H1 (cell line): ENCODE data around the gene MID1. TPM values are rescaled to one million over a fixed set of nuclear protein-coding genes. Genes with fewer than 3 reads are reported as not detected.

Source experiments
- CTCF ChIA-PET: fragments of 300-600 bp; sonication (Branson Sonifier 250); formaldehyde crosslinking; loops from one replicate; lab custom pipeline; 2021; ENCODE audit not compliant: partially characterized antibody; lab: Charles Lee
- POLR2A ChIA-PET: fragments of 300-600 bp; sonication (Branson Sonifier 250); formaldehyde crosslinking; loops from one replicate; lab custom pipeline; 2021; ENCODE audit warnings: inconsistent platforms; ENCODE audit not compliant: partially characterized antibody; lab: Charles Lee
- DNase-seq, 2 experiments: peaks; one replicate each; pipeline versions ENCODE4 v3.0.0 to v3.0.0-alpha.2; 2010 to 2022; ENCODE audit warnings: low spot score in 2 of 2, low read depth in 1 of 2, mixed read lengths in 1 of 2
- FAIRE-seq: peaks from 2 replicates; lab custom pipeline; 2011; peaks lifted over from hg19 to GRCh38; lab: Jason Lieb, UNC
- H2AFZ ChIP-seq: 2 replicates; pipeline ENCODE4 v1.8.1; 2012; ENCODE audit warnings: low read length, inconsistent platforms
- H2AK5ac ChIP-seq: 2 replicates; pipeline ENCODE4 v1.6.1; 2013; ENCODE audit warnings: low read depth, low read length
- H2BK120ac ChIP-seq: replicated peaks from 2 replicates; pipeline ENCODE3; 2013; ENCODE audit warnings: low read depth, low read length, inconsistent platforms
- H2BK12ac ChIP-seq: 2 replicates; pipeline ENCODE4 v1.6.1; 2013; ENCODE audit warnings: low read depth, low read length
- H2BK15ac ChIP-seq: 2 replicates; pipeline ENCODE4 v1.6.1; 2013; ENCODE audit warnings: low read length
- H2BK20ac ChIP-seq: 2 replicates; pipeline ENCODE4 v1.6.1; 2013; ENCODE audit warnings: low read length
- H2BK5ac ChIP-seq: 2 replicates; pipeline ENCODE4 v1.6.1; 2013; ENCODE audit warnings: low read depth, low read length
- H3K14ac ChIP-seq: 2 replicates; pipeline ENCODE4 v1.6.1; 2013; ENCODE audit warnings: inconsistent platforms; ENCODE audit not compliant: insufficient read length
- H3K18ac ChIP-seq: 2 replicates; pipeline ENCODE4 v1.6.1; 2013; ENCODE audit warnings: low read length; ENCODE audit errors: extremely low read depth
- H3K23ac ChIP-seq: 2 replicates; pipeline ENCODE4 v1.6.1; 2013; ENCODE audit warnings: inconsistent platforms; ENCODE audit not compliant: insufficient read length
- H3K23me2 ChIP-seq: 2 replicates; pipeline ENCODE4 v1.6.1; 2013; ENCODE audit warnings: low read depth, low read length
- H3K27ac ChIP-seq: 2 replicates; pipeline ENCODE4 v1.6.1; 2011; ENCODE audit warnings: low read depth, low read length, inconsistent platforms
- H3K27me3 ChIP-seq, 4 experiments: replicated peaks in 1 of 4; 1 replicate in 1 of 4; 2 replicates in 3 of 4; pipeline versions ENCODE4 v1.6.1 to v1.8.1; 2011 to 2013; ENCODE audit warnings: low read length in 3 of 4, mild to moderate bottlenecking in 3 of 4, inconsistent platforms in 2 of 4, mixed read lengths in 2 of 4, moderate library complexity in 1 of 4; ENCODE audit not compliant: control insufficient read depth in 3 of 4, insufficient read depth in 3 of 4; ENCODE audit errors: extremely low read depth in 1 of 4
- H3K36me3 ChIP-seq, 4 experiments: 2 replicates each; pipeline versions ENCODE4 v1.6.1 to v1.8.1; 2011 to 2013; ENCODE audit warnings: mild to moderate bottlenecking in 4 of 4, low read length in 3 of 4, moderate library complexity in 2 of 4, control low read depth in 1 of 4, inconsistent platforms in 1 of 4; ENCODE audit not compliant: insufficient read depth in 4 of 4, control insufficient read depth in 2 of 4
- H3K4ac ChIP-seq: replicated peaks from 2 replicates; pipeline ENCODE3; 2013; ENCODE audit warnings: low read length, low read depth, mixed read lengths, inconsistent platforms; ENCODE audit not compliant: insufficient read length
- H3K4me1 ChIP-seq, 4 experiments: replicated peaks in 1 of 4; 1 replicate in 1 of 4; 2 replicates in 3 of 4; pipeline versions ENCODE4 v1.6.1 to v1.8.1; 2011 to 2013; ENCODE audit warnings: low read length in 3 of 4, inconsistent platforms in 2 of 4, mixed read lengths in 1 of 4; ENCODE audit not compliant: insufficient read depth in 4 of 4, control insufficient read depth in 3 of 4
- H3K4me2 ChIP-seq, 2 experiments: 2 replicates each; pipeline versions ENCODE4 v1.6.1 to v1.8.1; 2011 to 2013; ENCODE audit warnings: low read depth in 2 of 2, low read length in 2 of 2, control low read depth in 1 of 2, inconsistent platforms in 1 of 2, mild to moderate bottlenecking in 1 of 2; ENCODE audit not compliant: insufficient read depth in 1 of 2
- H3K4me3 ChIP-seq, 4 experiments: fragments of 200-600, 300-600 bp in 1 of 4; sonication (generic), shearing (Covaris generic), sonication (Bioruptor Twin) in 1 of 4; 2 replicates each; pipeline versions ENCODE4 v1.5.1 to v1.8.1; 2011 to 2016; ENCODE audit warnings: low read length in 4 of 4, low read depth in 3 of 4, control low read depth in 2 of 4, inconsistent platforms in 2 of 4, mild to moderate bottlenecking in 2 of 4, mixed read lengths in 1 of 4, moderate library complexity in 1 of 4; ENCODE audit not compliant: insufficient read depth in 2 of 4; ENCODE audit errors: extremely low read depth in 1 of 4
- H3K56ac ChIP-seq: replicated peaks from 2 replicates; pipeline ENCODE3; 2013; ENCODE audit warnings: low read depth, mild to moderate bottlenecking, mixed read lengths, low read length, inconsistent platforms; ENCODE audit not compliant: insufficient read length
- H3K79me1 ChIP-seq: 2 replicates; pipeline ENCODE4 v1.6.1; 2013; ENCODE audit warnings: low read depth, low read length, control low read depth
- H3K79me2 ChIP-seq, 2 experiments: 2 replicates each; pipeline versions ENCODE4 v1.6.1 to v1.8.1; 2012 to 2013; ENCODE audit warnings: low read length in 2 of 2, mild to moderate bottlenecking in 2 of 2, inconsistent platforms in 1 of 2; ENCODE audit not compliant: insufficient read depth in 2 of 2, control insufficient read depth in 1 of 2
- H3K9ac ChIP-seq, 4 experiments: replicated peaks in 1 of 4; 1 replicate in 1 of 4; 2 replicates in 3 of 4; pipeline versions ENCODE4 v1.6.1 to v1.8.1; 2011 to 2013; ENCODE audit warnings: low read depth in 3 of 4, low read length in 3 of 4, control low read depth in 2 of 4, mild to moderate bottlenecking in 2 of 4, moderate library complexity in 2 of 4, inconsistent platforms in 1 of 4; ENCODE audit errors: extremely low read depth in 1 of 4
- H3K9me3 ChIP-seq, 2 experiments: 2 replicates each; pipeline versions ENCODE4 v1.6.1 to v1.8.1; 2012 to 2013; ENCODE audit warnings: mild to moderate bottlenecking in 2 of 2, moderate library complexity in 2 of 2, control low read depth in 1 of 2, inconsistent platforms in 1 of 2, low read depth in 1 of 2, low read length in 1 of 2, mixed read lengths in 1 of 2; ENCODE audit not compliant: insufficient read depth in 2 of 2
- H4K20me1 ChIP-seq, 2 experiments: replicated peaks in 1 of 2; 2 replicates each; pipeline versions ENCODE3 to v1.8.1; 2011 to 2013; ENCODE audit warnings: inconsistent platforms in 2 of 2, low read length in 2 of 2, mild to moderate bottlenecking in 1 of 2; ENCODE audit not compliant: insufficient read depth in 2 of 2, control insufficient read depth in 1 of 2
- H4K5ac ChIP-seq: 2 replicates; pipeline ENCODE4 v1.6.1; 2013; ENCODE audit warnings: low read length, low read depth, mixed read lengths, inconsistent platforms; ENCODE audit not compliant: insufficient read length
- H4K8ac ChIP-seq: 2 replicates; pipeline ENCODE4 v1.8.0; 2013; ENCODE audit warnings: mild to moderate bottlenecking, moderate library complexity, low read length, inconsistent platforms; ENCODE audit not compliant: insufficient read depth; ENCODE audit errors: extremely low read depth
- H4K91ac ChIP-seq: replicated peaks from 2 replicates; pipeline ENCODE3; 2013; ENCODE audit warnings: low read length, mixed read lengths, inconsistent platforms; ENCODE audit not compliant: insufficient read length
- CHD1 ChIP-seq: IDR thresholded peaks from 2 replicates; pipeline ENCODE4 v1.6.1; 2012; ENCODE audit warnings: low read depth, low read length, improper control_type of control experiment
- GTF2F1 ChIP-seq: IDR thresholded peaks from 2 replicates; pipeline ENCODE4 v1.6.1; 2012; ENCODE audit warnings: low read depth, low read length, improper control_type of control experiment, borderline replicate concordance
- POLR2A ChIP-seq, 2 experiments: IDR thresholded peaks; 1 replicate in 1 of 2; 2 replicates in 1 of 2; pipeline ENCODE4 v1.6.1; 2011; ENCODE audit warnings: low read depth in 2 of 2, low read length in 2 of 2, mild to moderate bottlenecking in 2 of 2; ENCODE audit errors: control extremely low read depth in 1 of 2
- POLR2AphosphoS5 ChIP-seq: IDR thresholded peaks from 2 replicates; pipeline ENCODE4 v1.6.1; 2011; ENCODE audit warnings: low read depth, low read length
- SIX5 ChIP-seq: IDR thresholded peaks from 2 replicates; pipeline ENCODE4 v1.6.1; 2011; ENCODE audit warnings: mild to moderate bottlenecking, low read depth, low read length
- TCF12 ChIP-seq: IDR thresholded peaks from 2 replicates; pipeline ENCODE4 v1.6.1; 2011; ENCODE audit warnings: low read depth, mild to moderate bottlenecking, low read length
- polyA plus RNA-seq, 7 experiments: library from polyadenylated mRNA; depleted of rRNA in 3 of 7; stranded (reverse) in 5 of 7; unstranded in 2 of 7; fragments of >200 nt in 5 of 7; fragments of 200-250 nt in 2 of 7; gene quantifications; 1 replicate in 5 of 7; 2 replicates in 1 of 7; 4 replicates in 1 of 7; pipeline versions ENCODE4 v1.2.1 to v1.2.3, GENCODE V29; 2011 to 2013; ENCODE audit warnings: missing spikeins in 2 of 7, mixed read lengths in 2 of 7
- total RNA-seq: library from RNA; stranded (reverse); fragmentation: NEBNext Ultra II Directional; extraction: Animal tissue kit (Norgen Biotek cat#: 25700); gene quantifications from 2 replicates; pipeline ENCODE4 v1.2.1, GENCODE V29; 2021
- TF ChIP-seq, protein P1 (sequence below): IDR thresholded peaks from 2 replicates; pipeline ENCODE4 v1.6.1; 2011; ENCODE audit warnings: low read length, improper control_type of control experiment

MID1 gene
- total and polyA plus RNA-seq, 2 of the 8 experiments (the other 6 are each of a cell fraction or from before 2014, with no cell fraction given) = 12.9 to 54.3 TPM

DNA sequence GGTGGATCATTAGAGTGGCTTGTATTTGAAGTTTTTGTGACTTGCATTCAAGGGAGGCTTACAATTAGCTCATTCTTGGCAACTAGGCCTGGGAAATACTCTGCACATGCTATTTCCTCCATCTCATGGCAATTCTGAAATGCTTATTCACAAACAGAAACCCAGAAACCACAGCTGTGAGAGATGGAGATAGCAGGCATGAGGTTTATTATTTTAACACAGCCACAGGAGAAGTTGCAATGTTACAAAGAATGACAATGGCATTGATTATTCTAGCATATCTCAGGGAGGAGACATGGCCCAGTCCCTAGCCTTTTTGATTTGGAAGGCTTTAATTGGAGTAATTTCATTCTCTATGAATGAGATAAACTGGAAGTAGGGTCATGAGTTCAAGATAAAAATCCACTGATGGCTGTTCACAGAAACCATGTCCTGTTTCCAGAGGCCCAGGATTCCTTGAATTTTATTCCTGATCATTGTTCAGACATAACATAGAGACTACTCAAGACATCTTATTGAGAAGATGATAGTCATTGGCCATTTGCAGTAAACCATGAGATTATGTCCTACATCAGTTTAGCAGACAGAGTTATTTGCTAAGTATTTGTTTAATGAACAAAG is 123.9 kb downstream of the MID1 start:
- FAIRE-seq (peak; percentile 28), DNase-seq (no peak)
- POLR2A ChIA-PET = no interaction called here
- no peaks in the 10 kb centered on the region for H3K27me3 ChIP-seq
- no peak overlapping the region for H4K5ac ChIP-seq
- H2BK120ac ChIP-seq = no peak overlapping the region
- TF ChIP-seq POLR2AphosphoS5 (no peak), SIX5 (no peak), POLR2A (IDR thresholded peaks at IDR 0.05; ENCODE audit: control extremely low read depth in 1 of 2, low read depth in 2 of 2, low read length in 2 of 2) (no peak), TCF12 (no peak), GTF2F1 (no peak), CHD1 (no peak)
- TF ChIP-seq, protein P1, sequence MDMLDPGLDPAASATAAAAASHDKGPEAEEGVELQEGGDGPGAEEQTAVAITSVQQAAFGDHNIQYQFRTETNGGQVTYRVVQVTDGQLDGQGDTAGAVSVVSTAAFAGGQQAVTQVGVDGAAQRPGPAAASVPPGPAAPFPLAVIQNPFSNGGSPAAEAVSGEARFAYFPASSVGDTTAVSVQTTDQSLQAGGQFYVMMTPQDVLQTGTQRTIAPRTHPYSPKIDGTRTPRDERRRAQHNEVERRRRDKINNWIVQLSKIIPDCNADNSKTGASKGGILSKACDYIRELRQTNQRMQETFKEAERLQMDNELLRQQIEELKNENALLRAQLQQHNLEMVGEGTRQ = no peak
- no peak overlapping the region for H2BK20ac ChIP-seq
- no peak overlapping the region for H3K4me3 ChIP-seq
- H3K4ac ChIP-seq = no peak overlapping the region
- H4K20me1 ChIP-seq = no peaks in the 10 kb centered on the region
- no peaks in the 10 kb centered on the region for H3K4me1 ChIP-seq
- H4K8ac ChIP-seq = no peak overlapping the region
- H2BK15ac ChIP-seq = no peak overlapping the region
- no peaks in the 10 kb centered on the region for H3K79me2 ChIP-seq
- H3K14ac ChIP-seq = no peak overlapping the region
- H3K27ac ChIP-seq = no peak overlapping the region
- no peaks in the 10 kb centered on the region for H3K23me2 ChIP-seq
- no peak overlapping the region for H2AK5ac ChIP-seq
- H3K9me3 ChIP-seq = no peaks in the 10 kb centered on the region
- H3K23ac ChIP-seq = no peak overlapping the region
- H3K79me1 ChIP-seq = no peaks in the 10 kb centered on the region
- H3K56ac ChIP-seq = no peak overlapping the region
- no peak overlapping the region for H4K91ac ChIP-seq
- no peak overlapping the region for H2BK12ac ChIP-seq
- H3K4me2 ChIP-seq = no peak overlapping the region
- no peak overlapping the region for H2AFZ ChIP-seq
- H3K18ac ChIP-seq = no peak overlapping the region
- no peak overlapping the region for H3K9ac ChIP-seq
- H3K36me3 ChIP-seq = peaks cover 0 to 4% (median 0%) of the 10 kb centered on the region in 4 experiments; a peak in 1 of 8 replicates
- CTCF ChIA-PET = interaction anchor here (1.0 kb wide), 1 partner anchor 33 kb away, joined by 3 read pairs; no protein-coding TSS in a partner anchor
- H2BK5ac ChIP-seq = no peak overlapping the region
